Measurements from ENCODE around the gene NOS1AP.

DNA sequence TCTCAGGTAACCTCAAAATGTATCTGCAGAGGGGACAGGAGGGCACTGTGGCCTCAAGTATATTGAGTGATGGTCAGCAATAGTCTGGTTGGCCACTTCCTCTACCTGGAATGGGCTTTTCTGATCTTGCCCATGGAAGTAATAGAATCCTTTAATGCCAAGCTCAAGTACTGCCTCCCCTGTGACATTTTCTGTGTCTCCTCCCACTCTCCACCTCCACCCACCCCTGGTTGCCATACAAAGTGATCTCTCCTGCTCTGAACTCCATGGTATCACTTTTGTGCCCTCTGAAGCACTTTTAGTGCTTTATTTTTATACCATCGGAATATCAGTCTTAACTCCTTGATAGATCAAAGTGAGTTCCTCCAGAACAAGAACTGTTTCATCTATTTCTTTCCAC is 9.2 kb upstream of the NOS1AP start:
- TF ChIP-seq EP300 (IDR thresholded peaks at IDR 0.05) (no peak), POLR2A (IDR thresholded peaks at IDR 0.05) (no peak)

Data from stomach (tissue), 4 donors.